Right renal cortex interstitium (tissue), 3 donors: ENCODE data around the gene CDK5RAP2. TPM values are rescaled to one million over a fixed set of nuclear protein-coding genes. Genes with fewer than 3 reads are reported as not detected.
"Not testable (repeated sequence)": the region's sequence is repeated elsewhere in the genome, so short reads cannot be mapped to it uniquely, and the experiment has no call there.

Experiments used
- DNase-seq, 3 donors: peaks; one replicate each; pipeline ENCODE4 v3.0.0-alpha.2; 2013; ENCODE audit warnings: low read depth in 3 of 3, low spot score in 2 of 3
- polyA plus RNA-seq, 3 donors: library from polyadenylated mRNA; unstranded; fragments of 120-200 nt; gene quantifications; one replicate each; pipeline ENCODE4 v1.2.1, GENCODE V29; 2013; ENCODE audit not compliant: insufficient read length in 3 of 3

Gene CDK5RAP2
- polyA plus RNA-seq, 3 donors: 55.3 to 62.5 (median 58.9) TPM

DNA sequence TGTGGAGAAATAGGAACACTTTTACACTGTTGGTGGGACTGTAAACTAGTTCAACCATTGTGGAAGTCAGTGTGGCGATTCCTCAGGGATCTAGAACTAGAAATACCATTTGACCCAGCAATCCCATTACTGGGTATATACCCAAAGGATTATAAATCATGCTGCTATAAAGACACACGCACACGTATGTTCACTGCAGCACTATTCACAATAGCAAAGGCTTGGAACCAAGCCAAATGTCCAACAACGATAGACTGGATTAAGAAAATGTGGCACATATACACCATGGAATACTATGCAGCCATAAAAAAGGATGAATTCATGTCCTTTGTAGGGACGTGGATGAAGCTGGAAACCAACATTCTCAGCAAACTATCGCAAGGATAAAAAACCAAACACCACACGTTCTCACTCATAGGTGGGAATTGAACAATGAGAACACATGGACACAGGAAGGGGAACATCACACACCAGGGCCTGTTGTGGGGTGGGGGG, 27.7 kb downstream of the CDK5RAP2 start:
- not testable (repeated sequence) for DNase-seq

GRCh38 chr9:120545701-120546550, 34.0 kb downstream of the CDK5RAP2 start:
- DNase-seq: no peak

- no peak for DNase-seq
Measured at GRCh38 chr9:120544441-120544840, 35.5 kb downstream of the CDK5RAP2 start.

GRCh38 chr9:120542701-120543490, 37.1 kb downstream of the CDK5RAP2 start:
- DNase-seq: no peak

DNA sequence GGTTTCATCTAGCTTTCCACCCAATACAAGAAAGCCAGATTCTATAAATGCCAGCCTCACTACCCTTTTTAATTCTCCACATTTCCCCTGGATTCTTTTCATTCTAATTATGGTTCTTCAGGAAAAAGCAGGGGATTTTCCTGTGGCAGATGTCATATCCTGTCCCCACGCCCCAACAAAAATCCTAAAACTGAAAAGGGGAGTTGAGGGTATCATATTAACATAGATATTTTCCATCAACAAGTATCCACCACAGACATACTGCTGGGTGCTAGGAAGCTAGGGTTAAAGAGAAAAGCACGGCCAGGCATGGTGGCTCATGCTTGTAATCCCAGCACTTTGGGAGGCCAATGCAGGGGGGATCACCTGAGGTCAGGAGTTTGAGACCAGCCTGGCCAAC, 38.0 kb downstream of the CDK5RAP2 start:
- no peak for DNase-seq

- no peak for DNase-seq
Measured at GRCh38 chr9:120539951-120540350, 40.0 kb downstream of the CDK5RAP2 start.

GRCh38 chr9:120538339-120538738, 41.6 kb downstream of the CDK5RAP2 start:
- DNase-seq: no peak

DNA sequence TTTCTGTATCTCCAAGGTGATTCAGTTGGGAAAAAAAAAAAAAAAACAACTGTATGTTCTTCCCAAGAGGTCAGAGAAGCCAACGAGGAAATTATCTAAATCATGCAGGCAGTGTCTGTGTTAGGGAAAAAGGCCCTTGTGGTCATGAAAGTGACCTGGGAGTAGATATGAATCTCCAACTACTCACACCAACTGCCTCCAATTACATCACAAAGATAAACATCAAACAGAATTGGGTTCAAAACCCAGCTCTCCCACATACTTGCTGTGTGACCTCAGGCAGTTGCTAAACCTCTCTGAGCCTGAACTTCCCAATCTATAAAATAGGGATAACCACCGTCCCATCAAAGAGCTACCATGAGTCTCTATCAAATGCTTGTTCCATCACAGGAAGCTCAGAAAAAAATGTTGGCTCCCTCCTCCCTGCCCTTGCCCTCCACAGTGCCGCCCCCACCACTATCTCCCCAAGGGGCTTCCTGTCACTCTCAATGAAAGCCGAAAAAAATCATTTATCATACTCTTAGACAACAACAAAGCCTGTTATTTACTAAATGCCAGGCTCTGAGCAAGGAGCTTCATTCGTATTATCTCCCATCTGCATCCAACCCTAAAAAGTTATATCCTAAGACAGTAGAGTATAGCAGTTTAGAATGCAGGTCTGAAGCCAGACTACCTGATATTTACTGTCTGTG, 42.9 kb downstream of the CDK5RAP2 start:
- no peak for DNase-seq

GRCh38 chr9:120536094-120536493, 43.9 kb downstream of the CDK5RAP2 start:
- no peak for DNase-seq

- no peak for DNase-seq
Measured at GRCh38 chr9:120534266-120534665, 45.7 kb downstream of the CDK5RAP2 start.

- no peak for DNase-seq
Measured at GRCh38 chr9:120532891-120533290, 47.1 kb downstream of the CDK5RAP2 start.

DNA sequence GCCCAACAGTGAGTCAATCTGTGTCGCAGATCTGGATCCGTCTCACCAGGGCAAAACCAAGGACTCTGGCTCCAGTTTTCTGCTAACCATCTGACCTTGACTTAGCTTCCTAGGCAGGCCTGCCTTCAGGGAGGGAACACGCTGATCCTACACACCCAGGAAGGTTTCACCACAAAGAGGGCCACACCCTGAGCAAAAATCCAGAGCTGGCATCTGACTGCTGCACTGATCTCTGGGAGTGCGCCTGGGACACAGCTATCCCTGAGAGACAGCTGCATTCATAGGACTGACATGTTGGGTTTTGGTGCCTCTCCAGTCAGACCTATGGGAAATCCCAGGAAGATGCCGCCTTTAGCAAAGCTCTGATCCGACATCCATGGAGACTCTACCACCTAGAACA, 47.5 kb downstream of the CDK5RAP2 start:
- DNase-seq: no peak

DNA sequence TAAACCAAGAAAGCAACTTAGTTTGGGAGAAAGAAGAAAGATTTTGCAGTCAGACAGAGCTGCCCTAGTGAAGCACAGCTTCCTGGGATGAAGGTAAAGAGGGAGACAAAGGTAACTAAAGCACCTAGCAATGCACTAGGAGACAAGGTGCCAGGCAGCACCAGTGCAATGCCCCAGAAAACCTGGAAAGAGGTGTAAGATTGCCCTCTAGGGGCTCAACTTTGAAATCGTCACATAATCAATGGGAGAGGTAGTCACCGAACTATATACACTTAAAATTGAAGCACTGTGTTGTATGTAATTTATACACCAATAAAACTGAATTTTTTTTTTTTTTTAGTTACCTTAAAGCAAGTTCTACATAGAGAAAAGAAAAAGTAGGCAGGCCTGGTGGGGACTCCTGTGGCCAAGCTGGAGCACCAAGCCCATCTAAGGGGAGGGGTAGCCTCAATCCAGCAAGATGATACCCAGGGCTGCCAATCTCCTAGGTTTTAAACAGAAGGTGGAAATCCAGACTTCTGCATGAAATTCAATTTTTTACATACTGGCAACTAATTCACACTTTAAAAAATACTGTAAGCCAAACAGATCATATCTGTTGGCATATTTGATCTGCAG, 48.2 kb downstream of the CDK5RAP2 start:
- DNase-seq: peak in 1 of 3 donors; percentile 7

DNA sequence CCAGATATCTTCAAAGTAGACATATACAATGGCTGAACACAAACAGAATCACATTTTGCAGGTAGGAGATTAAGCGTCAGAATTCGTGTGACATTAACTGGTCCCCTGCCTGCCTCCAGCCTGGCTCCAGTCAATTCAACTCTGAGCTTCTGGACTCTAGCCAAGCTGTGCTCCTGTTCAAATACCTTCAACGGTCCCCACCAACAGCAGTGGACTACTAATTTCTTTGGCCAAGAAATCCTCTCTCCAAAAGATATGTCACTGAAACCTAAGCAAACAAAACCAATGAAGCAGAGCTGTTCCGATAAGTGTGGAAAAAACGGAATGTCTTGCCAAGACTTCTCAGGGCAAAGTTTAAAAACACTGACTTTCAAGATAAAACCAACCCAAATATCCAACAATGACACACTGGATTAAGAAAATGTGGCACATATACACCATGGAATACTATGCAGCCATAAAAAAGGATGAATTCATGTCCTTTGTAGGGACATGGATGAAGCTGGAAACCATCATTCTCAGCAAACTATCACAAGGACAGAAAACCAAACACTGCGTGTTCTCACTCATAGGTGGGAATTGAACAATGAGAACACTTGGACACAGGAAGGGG, 49.6 kb downstream of the CDK5RAP2 start:
- not testable (repeated sequence) for DNase-seq

- DNase-seq: no peak
Measured at GRCh38 chr9:120528829-120529228, 51.1 kb downstream of the CDK5RAP2 start.

DNA sequence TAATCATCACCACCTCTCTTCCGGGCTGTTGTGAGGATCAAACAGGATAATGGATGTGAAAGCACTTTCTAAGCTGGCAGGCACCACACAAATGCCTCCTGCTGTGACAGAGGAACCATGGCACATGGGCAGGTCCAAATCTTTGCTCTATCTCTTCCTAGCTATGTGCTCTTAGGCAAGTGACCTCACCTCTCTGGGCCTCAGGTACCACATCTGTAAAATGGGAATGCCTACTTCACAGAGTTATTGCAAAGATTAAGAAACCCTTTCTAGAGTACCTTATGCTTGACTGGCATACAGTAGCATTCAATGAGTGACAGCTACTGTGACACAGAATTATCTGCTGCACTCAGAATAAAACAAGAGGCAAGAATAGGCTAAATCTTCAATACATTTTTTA, 51.6 kb downstream of the CDK5RAP2 start:
- DNase-seq: no peak

- DNase-seq: no peak
Measured at GRCh38 chr9:120526534-120526933, 53.4 kb downstream of the CDK5RAP2 start.

DNA sequence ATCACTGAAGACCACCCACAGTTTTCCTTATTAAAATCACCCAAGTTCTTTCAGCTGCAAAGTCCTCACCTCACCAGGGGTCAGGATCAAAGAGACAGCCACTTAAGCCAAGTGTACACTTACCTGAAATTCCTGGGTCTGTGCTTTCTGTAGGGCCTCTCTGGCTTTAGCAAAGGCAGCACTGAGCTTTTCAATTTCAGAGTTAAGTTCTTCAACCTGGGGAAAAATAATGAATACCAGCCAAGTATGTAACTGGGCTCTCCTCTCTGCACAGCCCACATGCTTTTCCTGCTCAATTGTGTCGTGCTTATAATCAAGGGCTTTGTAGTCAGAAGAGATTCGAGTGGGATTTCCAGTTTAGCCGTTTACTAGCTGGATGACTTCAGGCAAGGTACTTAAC, 55.1 kb downstream of the CDK5RAP2 start:
- no peak for DNase-seq

GRCh38 chr9:120524038-120524437, 55.9 kb downstream of the CDK5RAP2 start:
- DNase-seq: no peak

GRCh38 chr9:120522558-120522957, 57.4 kb downstream of the CDK5RAP2 start:
- no peak for DNase-seq
